Measurements from ENCODE around the gene SAMD1. TPM values are rescaled to one million over a fixed set of nuclear protein-coding genes. Genes with fewer than 3 reads are reported as not detected.

Gene SAMD1
- total RNA-seq, 1 donor: 35.5 TPM

GRCh38 chr19:14091081-14091812, 696 bp upstream of the SAMD1 start:
- peak in 2 of 3 donors; percentile 86 to 87 for DNase-seq (ENCODE audit: low read depth in 2 of 3, low spot score in 2 of 3)

GRCh38 chr19:14089662-14090508, 666 bp downstream of the SAMD1 start:
- DNase-seq (ENCODE audit: low read depth in 2 of 3, low spot score in 2 of 3): peak in 2 of 3 donors; percentile 49 to 54

DNA sequence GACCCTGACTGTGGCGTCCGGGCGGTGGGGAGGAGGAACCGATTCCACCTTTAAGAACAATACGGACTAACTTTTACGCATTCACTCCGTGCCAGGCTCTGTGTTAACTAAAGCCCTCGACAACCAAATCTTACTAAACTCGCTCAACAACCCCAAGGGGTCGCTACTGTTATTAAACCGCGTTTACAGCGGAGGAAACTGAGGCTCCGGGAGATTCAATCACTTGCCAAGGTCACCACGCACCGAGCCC, 1.2 kb downstream of the SAMD1 start:
- DNase-seq (ENCODE audit: low read depth in 2 of 3, low spot score in 2 of 3): peak in 1 of 3 donors; percentile 25

GRCh38 chr19:14088634-14089411, 1.7 kb downstream of the SAMD1 start:
- DNase-seq (ENCODE audit: low read depth in 2 of 3, low spot score in 2 of 3): no peak

DNA sequence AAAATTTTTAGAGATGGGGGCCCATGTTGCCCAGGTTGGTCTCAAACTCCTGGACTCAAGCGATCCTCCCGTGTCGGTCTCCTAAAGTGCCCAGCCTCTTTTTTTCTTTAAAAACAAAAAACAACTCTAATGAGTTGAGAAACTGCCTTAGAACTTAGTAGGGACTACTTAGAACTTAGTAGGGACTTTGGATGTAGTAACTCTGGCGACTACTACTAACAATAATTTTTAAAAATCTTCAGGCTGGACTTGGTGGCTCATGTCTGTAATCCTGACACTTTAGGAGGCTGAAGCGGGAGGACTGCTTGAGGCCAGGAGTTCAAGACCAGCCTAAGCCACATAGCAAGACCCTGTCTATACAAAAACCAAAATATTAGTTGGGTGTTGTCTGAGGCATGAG, 4.5 kb downstream of the SAMD1 start:
- no peak for DNase-seq (ENCODE audit: low read depth in 2 of 3, low spot score in 2 of 3)

- DNase-seq (ENCODE audit: low read depth in 2 of 3, low spot score in 2 of 3): no peak
Measured at GRCh38 chr19:14085309-14085995, 5.1 kb downstream of the SAMD1 start, which contains the start of gene C19orf67. Gene C19orf67, minus strand, starts transcription at chr19:14085783. Its CDS starts 156 bp downstream, at chr19:14085627.

- DNase-seq (ENCODE audit: low read depth in 2 of 3, low spot score in 2 of 3): no peak
Measured at GRCh38 chr19:14082675-14082960, 7.9 kb downstream of the SAMD1 start.

DNA sequence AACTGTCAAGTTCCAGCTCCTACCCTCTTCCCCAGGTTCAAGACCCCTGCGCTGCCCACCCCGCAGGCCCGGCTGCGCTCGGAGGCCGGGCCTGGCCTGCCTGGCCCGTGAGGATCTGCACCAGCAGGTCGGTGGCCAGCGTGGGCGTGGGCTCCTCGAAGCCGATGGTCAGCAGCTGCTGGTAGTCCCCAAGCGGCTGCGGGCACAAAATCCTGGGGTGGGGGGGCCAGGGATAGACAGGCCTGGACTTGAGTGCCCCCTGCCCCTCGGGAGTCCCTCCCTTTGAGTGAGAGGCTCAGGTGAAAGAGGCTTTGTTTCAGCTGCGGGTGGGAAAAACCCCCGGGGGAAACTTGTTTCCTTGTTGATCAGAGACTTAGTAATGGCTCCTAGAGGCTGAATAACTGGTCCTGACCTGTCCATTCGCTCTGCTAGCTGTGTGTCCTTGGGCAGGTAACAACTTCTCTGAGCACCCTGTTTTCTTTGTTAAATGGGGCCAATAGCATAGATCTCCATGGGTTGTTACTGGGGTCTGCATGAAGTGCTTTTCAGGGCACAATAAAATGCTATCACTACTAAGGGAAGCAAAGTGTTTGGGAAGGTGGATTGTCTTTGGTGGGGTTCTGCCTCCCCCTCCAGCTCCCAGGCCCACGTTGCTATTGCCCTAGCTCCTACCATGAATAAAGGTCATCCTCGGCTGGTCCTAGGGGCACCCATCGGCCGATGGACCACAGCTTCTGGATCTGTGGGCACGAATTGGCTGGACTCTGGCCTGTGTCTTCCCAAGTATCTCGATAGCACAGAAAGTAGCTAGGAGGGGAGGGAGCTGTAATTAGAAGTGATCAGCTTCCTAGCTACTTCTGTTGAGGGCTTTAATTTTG, 8.5 kb downstream of the SAMD1 start:
- DNase-seq (ENCODE audit: low read depth in 2 of 3, low spot score in 2 of 3): peak in 1 of 3 donors; percentile 20

DNA sequence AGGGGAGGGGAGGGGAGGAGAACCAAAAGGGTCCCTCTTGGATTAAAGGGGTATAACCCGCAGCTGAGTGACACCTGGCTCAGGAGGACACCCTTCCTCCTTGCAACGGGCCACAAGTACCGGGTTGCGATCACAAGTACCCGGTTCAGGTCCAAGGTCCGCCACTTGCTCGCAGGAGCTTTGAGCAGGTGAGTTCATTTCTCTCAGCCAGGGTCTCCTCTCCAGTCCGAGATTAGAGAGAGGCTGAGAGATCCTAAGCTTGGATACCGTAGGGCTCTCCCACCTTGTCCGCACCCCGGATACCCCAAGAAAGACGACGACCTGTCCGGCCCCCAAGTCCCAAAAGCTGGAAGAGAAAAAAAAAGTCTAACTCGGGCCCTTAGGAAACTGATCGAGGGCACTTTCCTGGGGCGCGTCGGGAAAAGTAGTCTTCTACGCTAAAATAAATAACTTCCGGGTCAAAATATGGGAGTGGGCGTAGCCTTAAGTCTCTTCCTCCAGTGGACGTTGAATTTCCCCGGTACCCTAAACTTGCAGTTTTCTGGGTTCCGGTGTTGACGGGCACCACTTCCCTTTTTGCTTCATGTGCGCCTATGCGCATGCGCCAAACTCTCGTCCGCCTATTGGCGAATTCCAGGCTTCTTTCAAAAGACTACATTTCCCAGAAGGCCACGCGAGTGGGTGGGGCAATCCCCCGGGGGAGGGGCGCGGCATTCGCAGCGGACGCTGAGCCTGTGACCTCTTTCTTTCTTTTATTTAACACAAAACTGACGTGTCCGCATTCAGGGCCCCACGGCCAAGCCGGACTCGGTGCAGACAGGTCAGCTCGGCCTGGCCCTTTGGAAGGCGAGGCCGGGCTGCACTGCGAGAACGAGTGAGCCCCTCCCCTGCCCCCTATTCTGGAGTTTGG, 9.4 kb downstream of the SAMD1 start:
- peak; percentile 98 to 99 (median 99) for DNase-seq (ENCODE audit: low read depth in 2 of 3, low spot score in 2 of 3)

DNA sequence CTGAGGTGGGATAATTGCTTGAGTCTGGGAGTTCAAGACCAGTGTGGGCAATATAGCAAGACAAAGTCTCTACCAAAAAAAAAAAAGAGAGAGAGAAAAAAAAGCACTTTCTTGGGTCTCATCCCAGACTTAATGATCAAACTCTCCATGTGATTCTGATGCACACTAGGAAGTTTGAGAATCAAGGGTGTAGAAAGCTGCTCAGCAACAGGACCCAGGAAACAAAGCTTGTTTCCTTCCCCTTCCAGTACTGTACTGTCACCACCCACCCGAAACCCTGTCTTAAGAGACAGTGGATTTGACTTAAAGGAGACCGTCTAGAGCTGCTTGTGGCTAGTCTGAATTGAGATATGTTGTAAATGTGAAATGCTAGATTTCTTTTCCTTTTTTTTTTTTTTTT, 12.1 kb downstream of the SAMD1 start:
- DNase-seq (ENCODE audit: low read depth in 2 of 3, low spot score in 2 of 3): no peak

GRCh38 chr19:14073925-14074838, 16.4 kb downstream of the SAMD1 start:
- DNase-seq (ENCODE audit: low read depth in 2 of 3, low spot score in 2 of 3): no peak

DNA sequence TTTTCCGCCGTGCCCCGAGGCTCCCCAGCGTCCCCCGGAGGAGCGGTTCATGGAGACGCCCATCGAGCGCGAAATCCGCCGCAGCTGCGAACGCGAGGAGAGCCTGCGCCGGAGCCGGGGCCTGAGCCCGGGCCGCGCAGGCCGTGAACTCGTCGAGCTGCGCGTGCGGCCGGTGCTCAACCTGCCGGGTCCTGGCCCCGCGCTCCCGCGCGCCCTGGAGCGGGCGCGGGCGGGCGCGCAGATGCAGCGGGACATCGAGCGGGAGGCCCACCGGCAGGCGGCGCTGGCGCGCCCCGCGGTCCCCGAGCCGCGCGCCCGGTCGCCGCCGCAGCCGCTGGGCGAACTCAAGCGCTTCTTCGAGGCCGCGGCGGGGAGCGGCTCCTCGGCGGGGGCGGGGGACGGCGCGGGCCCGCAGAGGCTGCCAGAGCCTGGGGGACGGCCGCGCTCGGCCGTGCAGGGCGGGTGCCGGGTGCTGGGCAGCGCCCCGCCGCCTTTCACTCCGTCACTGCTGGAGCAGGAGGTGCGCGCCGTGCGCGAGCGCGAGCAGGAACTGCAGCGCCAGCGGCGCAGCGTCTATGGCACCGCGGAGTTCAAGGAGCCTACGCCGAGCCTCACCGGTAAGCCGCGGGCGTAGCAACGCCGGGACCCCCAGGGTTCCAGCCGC, 17.2 kb downstream of the SAMD1 start:
- DNase-seq (ENCODE audit: low read depth in 2 of 3, low spot score in 2 of 3): peak; percentile 68 to 79 (median 73)

DNA sequence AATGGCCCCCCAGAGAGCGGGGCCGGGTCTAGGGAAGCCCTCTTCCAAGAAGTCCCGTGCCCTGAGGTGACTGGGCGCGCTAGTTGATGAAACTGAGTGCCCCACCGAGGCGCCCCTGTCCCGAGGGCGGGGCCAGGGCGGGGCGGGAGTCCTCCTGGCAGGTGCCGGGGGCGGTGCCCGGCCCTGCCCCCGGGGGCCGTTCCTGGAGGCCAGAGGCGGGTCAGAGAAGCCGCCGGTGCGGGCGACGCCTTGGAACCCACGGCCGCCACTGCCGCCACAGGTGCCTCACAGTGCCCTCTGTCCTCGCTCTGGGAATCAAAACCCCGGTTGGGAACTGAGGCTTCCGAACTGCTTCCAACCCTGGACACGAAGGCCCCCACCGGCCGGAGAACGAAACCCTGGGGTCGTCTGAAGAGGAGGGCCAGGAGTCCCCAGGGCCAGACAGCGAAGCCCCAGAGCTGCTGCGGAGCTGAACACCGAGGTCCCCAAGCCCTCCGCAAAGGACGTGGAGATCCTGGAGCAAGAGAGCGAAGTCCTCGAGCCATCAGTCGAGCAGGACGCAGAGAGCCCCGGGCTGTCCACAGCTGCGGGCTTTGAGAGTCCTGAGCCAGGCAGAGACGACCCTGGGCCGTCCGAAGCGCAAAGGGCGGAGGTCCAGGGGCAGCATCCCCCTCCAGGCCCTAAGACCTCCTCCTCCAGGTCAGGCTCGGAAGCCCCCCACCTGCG, 17.9 kb downstream of the SAMD1 start, which contains the start of gene MISP3:
Gene MISP3 (plus strand): TSS at position 252 of the 726 bp plus-strand sequence. CDS start 524 bp downstream, outside the sequence.
- peak in 1 of 3 donors; percentile 57 for DNase-seq (ENCODE audit: low read depth in 2 of 3, low spot score in 2 of 3)

DNA sequence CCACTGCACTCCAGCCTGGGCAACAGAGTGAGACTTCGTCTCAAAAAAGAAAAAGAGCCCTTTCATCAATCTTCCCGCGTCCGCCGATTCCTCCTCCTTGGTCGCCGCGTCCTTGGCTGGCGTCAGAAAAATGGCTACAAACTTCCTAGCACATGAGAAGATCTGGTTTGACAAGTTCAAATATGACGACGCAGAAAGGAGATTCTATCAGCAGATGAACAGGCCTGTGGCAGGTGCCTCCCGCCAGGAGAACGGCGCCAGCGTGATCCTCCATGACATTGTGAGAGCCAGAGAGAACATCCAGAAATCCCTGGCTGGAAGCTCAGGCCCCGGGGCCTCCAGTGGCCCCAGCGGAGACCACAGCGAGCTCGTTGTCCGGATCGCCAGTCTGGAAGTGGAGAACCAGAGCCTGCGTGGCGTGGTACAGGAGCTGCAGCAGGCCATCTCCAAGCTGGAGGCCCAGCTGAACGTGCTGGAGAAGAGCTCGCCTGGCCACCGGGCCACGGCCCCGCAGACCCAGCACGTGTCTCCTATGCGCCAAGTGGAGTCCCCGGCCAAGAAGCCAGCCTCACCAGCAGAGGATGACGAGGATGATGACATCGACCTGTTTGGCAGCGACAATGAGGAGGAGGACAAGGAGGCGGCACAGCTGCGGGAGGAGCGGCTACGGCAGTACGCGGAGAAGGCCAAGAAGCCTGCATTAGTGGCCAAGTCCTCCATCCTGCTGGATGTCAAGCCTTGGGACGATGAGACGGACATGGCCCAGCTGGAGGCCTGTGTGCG, 20.1 kb downstream of the SAMD1 start:
- DNase-seq (ENCODE audit: low read depth in 2 of 3, low spot score in 2 of 3): no peak

DNA sequence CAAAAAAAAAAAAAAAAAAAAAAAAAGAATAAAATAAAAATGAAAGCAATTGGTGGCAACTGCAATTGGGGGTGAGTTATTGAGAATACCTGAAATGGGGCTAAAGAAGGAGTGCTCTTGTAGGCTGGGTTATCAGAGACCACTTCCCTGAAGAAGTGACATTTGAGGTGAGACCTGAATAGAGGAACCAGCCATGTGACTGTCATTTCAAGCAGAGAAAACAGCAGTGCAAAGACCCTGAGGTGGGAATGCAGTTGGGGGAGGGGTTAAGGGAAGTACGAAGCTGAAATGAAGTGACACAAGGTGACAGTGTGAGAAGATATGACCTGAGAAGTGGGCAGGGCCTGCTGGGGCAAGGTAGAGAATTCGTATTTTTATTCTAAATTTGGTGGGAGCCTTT, 24.4 kb downstream of the SAMD1 start:
- peak in 1 of 3 donors; percentile 23 for DNase-seq (ENCODE audit: low read depth in 2 of 3, low spot score in 2 of 3)

GRCh38 chr19:14063105-14063504, 27.4 kb downstream of the SAMD1 start:
- no peak for DNase-seq (ENCODE audit: low read depth in 2 of 3, low spot score in 2 of 3)

Measured in hematopoietic multipotent progenitor cell (in vitro differentiated cells).